ENCODE results near the gene P3H3.
A peak's percentile ranks its signal among the peaks of the same experiment; 100 is the strongest.

P3H3 gene, protein sequence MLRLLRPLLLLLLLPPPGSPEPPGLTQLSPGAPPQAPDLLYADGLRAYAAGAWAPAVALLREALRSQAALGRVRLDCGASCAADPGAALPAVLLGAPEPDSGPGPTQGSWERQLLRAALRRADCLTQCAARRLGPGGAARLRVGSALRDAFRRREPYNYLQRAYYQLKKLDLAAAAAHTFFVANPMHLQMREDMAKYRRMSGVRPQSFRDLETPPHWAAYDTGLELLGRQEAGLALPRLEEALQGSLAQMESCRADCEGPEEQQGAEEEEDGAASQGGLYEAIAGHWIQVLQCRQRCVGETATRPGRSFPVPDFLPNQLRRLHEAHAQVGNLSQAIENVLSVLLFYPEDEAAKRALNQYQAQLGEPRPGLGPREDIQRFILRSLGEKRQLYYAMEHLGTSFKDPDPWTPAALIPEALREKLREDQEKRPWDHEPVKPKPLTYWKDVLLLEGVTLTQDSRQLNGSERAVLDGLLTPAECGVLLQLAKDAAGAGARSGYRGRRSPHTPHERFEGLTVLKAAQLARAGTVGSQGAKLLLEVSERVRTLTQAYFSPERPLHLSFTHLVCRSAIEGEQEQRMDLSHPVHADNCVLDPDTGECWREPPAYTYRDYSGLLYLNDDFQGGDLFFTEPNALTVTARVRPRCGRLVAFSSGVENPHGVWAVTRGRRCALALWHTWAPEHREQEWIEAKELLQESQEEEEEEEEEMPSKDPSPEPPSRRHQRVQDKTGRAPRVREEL

DNA sequence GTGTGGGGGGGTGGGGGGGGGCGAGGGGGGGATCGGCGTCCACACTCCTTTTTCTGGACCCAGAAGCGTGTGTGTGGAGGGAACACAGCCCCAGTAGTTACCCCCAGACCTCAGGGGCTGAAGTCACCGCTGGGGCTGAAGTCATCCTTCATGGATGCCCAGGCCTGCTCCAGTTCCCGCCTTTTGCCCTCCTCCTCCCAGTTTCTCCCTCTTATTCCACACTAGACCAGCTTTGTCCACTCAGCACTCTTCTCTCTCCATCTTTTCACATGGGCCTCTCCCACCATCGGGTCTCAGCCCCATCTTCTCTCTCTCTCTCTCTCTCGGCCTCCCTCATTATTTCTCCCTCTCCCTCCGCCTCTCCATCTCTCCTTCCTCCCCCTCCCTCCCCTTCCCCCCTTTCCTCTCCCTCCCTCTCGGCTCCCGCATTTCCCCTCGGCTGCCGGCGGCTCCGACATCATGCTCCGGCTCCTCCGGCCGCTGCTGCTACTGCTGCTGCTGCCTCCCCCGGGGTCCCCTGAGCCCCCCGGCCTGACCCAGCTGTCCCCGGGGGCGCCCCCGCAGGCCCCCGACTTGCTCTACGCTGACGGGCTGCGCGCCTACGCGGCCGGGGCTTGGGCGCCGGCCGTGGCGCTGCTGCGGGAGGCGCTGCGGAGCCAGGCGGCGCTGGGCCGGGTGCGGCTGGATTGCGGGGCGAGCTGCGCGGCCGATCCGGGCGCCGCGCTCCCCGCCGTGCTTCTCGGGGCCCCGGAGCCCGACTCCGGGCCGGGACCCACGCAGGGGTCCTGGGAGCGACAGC lies at the start of gene P3H3:
TSS of gene P3H3 (plus strand) at position 426 of the 799 bp plus-strand sequence. CDS start at position 460, 34 bp downstream.
- no peak for DNase-seq (ENCODE audit: extremely low spot score, insufficient read length, low read depth)

DNA sequence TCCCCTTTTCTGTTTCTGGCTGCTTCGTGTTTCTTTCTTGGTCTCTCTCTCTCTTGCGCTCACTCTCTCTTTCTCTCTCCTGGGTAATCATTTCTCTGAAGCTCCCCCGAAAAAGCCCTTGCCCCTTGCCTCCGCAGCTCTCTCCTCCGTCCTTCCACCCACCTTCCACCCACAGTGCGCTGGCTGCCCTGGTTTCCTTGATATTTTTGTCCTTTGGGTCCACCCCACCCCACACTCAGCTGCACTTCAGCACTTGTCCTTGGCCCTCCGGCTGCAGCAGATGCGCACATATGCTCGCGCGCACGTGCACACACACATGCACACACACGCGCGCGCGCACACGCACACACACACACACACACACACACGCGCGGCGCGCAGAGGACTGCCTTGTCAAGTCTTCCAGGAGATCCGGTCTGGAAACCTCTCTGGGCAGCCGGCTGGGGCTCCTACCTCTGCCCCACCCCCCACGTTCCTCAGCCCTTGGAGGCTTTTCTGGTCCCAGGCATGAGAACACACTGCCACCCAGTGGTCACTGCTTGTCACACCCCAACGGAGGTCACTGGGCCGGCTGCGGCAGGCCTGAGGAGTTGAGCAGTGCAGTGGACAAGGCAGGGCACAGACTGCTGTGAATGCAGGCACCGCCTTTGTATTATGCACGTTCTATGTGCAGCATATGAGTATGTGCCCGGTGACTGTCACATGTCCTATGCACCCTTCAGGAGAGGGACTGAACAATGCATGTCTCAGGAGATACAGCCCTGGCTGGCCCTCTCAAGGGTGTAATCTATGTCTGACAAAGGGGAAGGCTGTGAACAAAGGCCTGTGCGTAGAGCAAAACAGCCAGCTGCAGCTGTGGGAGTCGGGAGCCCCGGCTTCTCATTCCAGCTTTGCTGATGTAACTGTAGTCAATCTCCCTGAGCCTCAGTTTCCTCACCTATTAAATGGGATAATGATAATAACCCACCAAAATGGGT lies 49.3 kb upstream of the P3H3 start:
- peak; percentile 95 for FAIRE-seq
- no peak for DNase-seq (ENCODE audit: extremely low spot score, insufficient read length, low read depth)

More for the DNA sequence above, at the start of gene P3H3:
- no peak for FAIRE-seq

DNA sequence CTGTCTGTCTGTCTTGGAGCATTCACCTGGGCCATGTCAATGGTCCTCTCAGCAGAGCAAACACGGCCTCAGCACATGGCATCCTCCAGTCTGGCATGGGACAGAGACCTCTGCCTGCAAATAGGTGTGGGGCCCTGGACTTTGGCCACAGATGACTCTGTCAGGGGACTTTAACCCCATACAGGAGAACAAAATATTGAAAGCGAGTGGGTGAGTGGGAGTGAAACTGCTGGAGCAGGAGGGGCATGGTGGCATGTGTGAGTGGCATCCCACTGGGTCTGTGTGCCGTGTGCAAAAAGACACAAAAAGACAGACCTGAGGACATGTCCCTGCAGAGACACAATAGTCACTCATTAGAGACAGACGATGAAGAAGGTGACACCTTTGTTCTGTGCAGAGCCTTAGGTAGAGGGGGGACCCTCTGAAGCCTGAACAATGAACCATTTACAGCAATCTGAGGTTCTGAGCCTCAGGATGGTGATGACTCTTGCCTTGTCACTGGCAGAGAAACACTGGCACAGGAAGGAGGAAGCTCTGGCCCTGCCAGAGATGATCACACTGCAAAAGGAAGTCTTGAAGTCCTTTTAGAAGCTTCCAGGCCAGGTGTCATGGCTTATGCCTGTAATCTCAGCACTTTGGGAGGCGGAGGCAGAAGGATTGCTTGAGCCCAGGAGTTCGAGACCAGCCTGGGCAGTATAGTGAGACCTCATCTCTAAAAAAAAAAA lies 48.3 kb upstream of the P3H3 start:
- no peak for FAIRE-seq

DNA sequence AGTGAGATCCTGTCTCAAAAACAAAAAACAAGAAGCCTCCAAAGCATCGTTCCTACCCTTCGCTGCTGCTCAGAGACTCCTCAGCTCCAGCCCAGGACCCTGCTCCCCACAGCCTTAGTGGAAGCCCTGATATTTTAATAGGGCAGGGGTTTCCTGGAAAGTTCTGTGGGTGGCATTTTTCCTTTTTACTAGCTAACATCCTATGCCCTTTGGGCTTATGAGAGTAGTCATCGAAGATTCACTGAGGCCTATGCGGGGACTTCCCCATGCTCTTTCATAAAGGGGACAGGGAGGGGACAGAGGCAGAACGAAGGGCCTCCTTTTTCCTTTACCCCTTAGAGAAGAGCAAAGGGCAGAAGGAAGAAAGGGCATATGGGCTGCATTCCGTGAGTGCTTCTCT lies 47.6 kb upstream of the P3H3 start:
- FAIRE-seq (no peak), DNase-seq (ENCODE audit: extremely low spot score, insufficient read length, low read depth) (no peak)

More for the DNA sequence above, 48.3 kb upstream of the P3H3 start:
- DNase-seq (ENCODE audit: extremely low spot score, insufficient read length, low read depth): no peak

DNA sequence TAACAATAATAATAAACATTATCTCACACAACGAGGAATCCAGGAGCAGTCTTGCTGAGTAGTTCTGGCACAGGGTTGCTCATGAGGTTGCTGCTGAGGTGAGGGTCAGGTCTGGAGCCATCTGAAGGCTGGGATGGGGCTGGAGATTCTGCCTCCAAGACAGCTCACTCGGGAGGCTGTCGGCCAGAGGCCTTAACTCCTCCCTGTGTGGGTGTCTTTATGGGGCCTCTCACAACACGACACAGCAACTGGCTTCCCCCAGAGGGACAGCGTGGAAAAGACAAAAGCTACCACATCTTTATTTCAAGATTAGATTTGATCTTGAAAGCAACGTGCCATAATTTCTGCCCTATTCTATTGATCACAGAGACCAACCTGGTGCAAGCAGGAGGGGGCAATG lies 46.1 kb upstream of the P3H3 start:
- no peak for DNase-seq (ENCODE audit: extremely low spot score, insufficient read length, low read depth)
- no peak for FAIRE-seq

DNA sequence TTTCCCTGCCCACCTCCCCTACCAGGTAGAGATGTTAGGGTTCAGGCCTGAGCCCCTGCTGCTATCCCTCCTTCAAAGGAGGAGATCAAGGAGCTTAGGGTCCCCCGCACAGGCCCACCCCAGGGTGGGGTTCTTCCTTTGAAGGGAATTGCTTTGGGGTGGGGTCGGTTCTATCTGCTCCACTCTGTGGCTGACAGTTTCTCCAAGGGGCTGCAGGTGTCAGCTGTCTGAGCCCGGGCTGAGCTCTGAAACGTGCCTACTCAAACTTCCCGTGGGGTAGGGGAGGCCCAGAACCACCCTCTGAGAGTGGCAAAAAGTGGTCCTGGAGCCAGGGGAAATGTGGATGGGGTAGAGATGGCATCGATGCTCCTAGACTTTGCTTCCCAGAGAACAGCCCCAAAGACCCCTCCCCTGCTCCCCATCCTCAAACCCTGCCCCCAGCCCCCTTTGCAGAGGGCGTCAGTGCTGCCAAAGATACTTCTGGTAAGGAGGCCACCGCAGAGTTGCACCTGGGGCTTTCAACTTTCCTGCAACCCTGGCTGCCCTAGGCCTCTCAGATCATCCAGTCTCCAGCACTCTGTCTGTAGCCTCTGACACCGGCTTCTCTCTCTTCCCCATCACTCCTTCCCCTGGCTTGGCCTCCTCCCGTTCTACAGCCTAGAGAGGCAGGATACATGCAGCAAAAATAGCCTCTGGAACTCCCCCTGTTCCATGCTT lies 45.2 kb upstream of the P3H3 start:
- FAIRE-seq (no peak), DNase-seq (ENCODE audit: extremely low spot score, insufficient read length, low read depth) (no peak)

DNA sequence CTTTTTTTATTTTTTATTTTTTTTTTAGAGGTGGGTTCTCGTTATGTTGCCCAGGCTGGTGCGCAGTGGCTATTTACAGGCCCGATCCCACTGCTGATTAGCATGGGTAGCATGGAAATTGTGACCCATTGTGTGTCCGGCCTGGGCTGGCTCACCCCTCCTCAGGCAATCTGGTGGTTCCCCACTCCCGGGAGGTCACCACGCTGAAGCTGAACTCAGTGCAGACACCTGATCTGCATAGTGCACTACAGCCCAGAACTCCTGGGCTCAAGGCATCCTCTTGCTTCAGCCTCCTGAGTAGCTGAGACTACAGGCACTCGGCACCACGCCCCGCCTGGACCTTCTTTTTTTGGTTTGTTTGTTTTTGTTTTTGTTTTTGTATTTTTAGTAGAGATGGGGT lies 44.4 kb upstream of the P3H3 start:
- FAIRE-seq: no peak

DNA sequence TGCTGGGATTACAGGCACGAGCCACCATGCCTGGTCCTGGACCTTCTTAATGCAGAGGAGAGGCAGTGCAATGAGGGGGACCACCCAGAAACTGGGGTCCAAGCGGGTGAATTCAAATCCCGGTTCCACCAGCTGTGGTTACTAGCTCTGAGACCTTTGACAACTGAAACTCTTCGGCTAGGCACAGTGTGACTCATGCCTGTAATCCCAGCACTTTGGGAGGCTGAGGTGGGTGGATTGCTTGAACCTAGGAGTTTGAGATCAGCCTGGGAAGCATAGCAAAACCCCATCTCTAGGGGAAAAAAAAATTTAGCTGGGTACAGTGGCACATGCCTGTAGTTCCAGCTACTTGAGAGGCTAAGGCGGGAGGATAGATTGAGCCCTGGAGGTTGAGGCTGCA lies 43.9 kb upstream of the P3H3 start:
- FAIRE-seq (no peak), DNase-seq (ENCODE audit: extremely low spot score, insufficient read length, low read depth) (no peak)

More for the DNA sequence above, 44.4 kb upstream of the P3H3 start:
- DNase-seq (ENCODE audit: extremely low spot score, insufficient read length, low read depth): no peak

DNA sequence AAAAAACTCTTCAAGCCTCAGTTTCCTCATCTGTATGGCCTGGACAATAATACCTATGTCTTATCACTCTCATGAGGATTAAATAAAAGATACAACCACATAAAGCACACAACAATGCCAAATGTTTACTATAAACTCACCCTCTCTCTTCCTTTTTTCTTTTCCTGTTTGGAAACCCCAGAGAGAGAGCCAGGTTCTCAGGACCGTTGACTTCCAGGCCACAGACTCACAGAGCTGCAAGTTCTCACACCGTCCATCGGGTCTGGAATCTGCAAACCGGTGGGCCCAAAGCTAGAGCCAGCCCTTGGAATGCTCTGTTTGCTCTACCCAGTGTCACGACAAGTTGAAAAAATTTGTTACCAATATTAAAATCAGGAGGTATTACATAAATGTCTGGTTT lies 43.4 kb upstream of the P3H3 start:
- FAIRE-seq (no peak), DNase-seq (ENCODE audit: extremely low spot score, insufficient read length, low read depth) (no peak)

DNA sequence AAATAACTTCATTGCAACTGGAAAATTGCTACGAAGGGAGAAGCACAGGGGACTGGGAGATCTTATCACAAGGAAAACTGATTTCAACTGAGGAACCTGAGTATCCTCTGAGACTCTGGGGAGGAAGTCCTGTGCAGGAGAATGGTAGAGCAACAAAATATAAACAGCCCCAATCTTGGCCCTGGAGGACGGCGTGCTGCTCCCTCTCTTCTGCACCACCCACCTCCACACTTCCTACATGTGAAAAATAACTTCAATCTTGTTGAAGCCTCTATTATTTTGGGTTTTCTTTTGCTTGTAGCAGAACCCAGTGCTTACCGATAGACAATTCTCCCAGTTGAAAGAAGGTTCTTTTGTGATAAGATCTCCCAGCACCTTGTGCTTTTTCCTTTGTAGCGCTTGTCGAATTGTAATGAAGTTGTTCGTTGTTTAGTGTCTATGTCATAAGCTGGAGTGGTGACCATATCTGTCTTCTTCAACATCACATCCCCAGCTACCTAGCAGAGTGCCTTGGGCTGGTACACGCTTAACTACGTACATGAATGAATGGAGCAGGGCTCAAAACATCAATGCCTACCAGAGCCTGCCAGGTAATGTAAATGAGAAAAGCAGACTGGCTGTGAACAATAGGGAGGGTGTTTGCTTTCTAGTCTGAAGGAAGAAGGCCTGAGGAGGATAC lies 41.7 kb upstream of the P3H3 start:
- FAIRE-seq (no peak), DNase-seq (ENCODE audit: extremely low spot score, insufficient read length, low read depth) (no peak)

DNA sequence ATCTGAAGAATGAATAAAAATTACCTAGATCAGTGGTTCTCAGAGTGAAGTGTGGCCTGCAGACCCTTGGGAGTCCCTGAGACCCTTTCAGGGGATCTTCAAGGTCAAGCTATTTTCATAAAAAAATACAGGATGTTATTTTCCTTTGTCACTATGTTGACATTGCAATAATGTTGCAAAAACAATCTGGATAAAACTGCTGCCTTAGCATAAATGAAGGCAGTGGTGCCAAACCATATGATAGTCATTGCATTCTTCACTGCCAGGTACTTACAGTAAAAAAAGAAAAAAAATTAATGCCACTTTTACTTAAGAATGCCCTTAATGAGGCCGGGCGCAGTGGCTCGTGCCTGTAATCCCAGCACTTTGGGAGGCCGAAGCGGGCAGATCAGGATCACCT lies 40.9 kb upstream of the P3H3 start:
- no peak for DNase-seq (ENCODE audit: extremely low spot score, insufficient read length, low read depth)
- no peak for FAIRE-seq

DNA sequence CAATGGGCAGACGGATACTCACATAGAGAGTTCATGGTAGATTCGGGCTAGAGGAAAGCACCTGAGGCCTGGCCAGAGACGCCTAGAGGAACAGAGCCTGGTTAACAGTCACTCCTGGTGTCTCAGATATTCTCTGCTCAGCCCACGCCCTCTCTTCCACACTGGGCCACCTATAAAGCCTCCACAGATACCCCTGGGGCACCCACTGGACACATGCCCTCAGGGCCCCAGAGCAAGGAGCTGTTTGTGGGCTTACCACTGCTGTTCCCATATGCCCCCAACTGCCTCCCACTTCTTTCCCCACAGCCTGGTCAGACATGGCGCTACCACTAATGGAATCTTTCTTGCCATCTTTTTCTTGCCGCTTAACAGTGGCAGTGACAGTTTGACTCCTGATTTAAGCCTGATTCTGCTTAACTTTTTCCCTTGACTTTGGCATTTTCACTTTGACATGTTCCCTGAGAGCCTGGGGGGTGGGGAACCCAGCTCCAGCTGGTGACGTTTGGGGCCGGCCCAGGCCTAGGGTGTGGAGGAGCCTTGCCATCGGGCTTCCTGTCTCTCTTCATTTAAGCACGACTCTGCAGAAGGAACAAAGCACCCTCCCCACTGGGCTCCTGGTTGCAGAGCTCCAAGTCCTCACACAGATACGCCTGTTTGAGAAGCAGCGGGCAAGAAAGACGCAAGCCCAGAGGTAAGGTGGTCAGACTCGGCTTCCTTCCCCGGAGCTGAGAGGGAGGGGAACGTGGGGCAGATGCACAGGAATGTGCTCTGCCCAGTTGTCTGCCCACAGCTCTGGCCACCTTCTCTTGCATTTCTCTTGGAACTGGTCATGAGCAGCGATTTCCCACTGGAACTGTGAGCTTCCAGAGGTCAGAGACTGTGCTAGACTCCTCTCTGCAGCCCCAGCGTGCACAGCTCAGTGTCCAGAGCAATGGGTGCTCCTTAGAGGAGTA lies 39.0 kb upstream of the P3H3 start, which contains the start of gene CD4:
TSS of gene CD4 (plus strand) at position 557 of the 953 bp plus-strand sequence. CDS start 10,611 bp downstream, outside the sequence.
- no peak for DNase-seq (ENCODE audit: extremely low spot score, insufficient read length, low read depth)
- FAIRE-seq: no peak

DNA sequence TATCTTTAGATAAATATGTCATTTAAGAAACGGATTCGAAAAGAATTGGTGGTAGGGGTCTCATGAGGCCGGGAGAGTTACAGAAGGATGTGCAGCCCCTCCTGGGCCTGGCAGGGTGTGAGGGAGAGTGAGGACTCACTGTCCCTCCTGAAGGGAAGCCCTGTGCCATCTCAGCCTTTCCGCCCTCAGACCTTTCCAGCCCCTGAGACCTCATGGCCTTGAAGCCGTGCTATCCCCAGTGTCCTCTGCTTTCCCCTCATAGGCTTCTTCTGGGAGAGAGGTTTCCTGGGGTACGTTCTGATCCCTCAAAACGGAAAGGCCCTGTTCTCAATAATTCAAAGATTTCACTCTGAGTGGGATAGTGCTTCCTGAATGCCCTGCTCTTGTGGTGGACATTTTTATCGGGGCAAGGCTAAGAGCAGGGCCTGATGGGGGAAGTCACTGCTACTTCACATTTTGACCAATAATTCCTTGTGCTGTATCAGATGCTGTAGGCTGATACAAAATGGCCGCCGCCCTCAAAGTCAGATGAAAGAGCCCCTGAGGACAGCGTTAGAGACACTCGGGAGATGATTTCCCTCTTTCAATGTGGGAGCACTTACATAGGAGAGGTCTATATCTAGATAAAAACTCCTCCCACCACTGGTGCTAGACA lies 37.6 kb upstream of the P3H3 start:
- FAIRE-seq (no peak), DNase-seq (ENCODE audit: extremely low spot score, insufficient read length, low read depth) (no peak)

DNA sequence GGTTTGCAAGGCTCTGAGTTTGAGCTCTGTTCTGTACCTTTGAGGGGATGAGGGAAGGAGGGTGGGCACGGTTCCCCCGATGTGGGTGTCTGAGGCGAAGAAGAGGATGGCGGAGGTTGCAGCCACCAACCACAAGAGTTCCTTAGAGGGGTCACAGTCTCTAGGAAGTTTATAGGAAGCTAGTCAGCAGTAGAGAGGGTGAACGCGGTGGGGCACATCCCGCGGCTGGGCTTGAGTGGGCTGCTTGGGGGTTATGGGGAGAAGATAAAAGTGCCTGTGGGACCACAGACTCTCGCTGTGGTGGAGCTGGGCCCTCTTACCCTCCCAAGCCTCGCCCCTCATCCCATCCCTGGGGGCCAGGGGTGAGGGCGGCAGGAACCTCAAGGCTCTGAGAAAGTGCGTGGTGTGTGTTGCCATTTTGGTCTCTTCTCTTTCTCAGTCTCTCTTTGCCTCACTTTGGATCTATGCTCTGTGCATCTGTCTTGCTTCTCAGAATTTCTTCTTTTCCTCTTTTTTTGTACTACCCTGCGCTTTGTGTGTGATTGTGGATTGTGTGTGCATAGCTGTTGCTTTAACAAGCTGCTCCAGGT lies 36.2 kb upstream of the P3H3 start:
- DNase-seq (ENCODE audit: extremely low spot score, insufficient read length, low read depth) (no peak), FAIRE-seq (no peak)

DNA sequence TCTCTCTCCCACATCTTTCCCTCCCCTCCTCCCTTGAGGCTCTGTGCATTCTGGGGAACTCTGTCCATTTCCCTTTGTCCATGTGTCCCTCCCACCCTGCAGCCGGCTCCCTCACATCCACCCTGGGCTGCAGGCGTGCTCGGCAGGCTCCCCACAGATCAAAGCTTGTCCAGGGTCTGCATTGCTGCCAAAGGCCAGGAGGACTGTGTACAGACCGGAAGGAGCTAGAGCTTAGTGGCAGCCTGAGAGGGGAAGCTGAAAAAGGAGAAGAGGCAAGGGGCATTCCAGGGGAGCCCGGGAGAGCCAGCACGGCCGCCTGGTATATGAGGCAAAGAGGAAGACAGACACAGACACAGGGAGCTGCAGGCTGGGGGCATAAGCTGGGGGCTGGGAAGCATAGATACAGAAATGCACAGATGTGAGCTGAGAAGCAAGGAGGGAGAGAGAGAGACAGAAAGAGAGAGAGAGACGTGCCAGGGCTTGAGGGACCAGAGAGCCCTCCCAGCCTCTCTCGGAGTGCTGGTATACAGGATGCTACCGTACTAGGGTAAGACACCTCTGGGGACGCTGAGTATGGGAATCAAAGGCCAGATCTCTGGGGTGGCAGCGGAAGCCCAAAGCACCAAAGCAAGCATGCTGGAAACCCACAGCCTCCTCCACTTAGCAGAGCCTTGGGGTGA lies 35.5 kb upstream of the P3H3 start:
- DNase-seq (ENCODE audit: extremely low spot score, insufficient read length, low read depth) (no peak), FAIRE-seq (peak; percentile 59)
